SU-DHL-6 (cell line): ENCODE measurements around the gene MYO1H.
A peak's percentile ranks its signal among the peaks of the same experiment; 100 is the strongest.

ENCODE experiments used
- H2AFZ ChIP-seq: fragments of 200-600 bp; sonication (generic); 2 replicates; pipeline ENCODE4 v1.6.1; 2014; ENCODE audit warnings: low read depth, mild to moderate bottlenecking, moderate library complexity, mixed read lengths, antibody characterized with exemption, low read length; ENCODE audit not compliant: severe bottlenecking
- H3F3A ChIP-seq: fragments of 200-600 bp; shearing (Covaris generic); 2 replicates; pipeline ENCODE4 v1.6.0; 2016; ENCODE audit warnings: antibody characterized with exemption, mild to moderate bottlenecking; ENCODE audit not compliant: insufficient read depth
- H3K27ac ChIP-seq: fragments of 200-600 bp; sonication (generic); 2 replicates; pipeline ENCODE4 v1.5.1; 2016; ENCODE audit warnings: low read depth, mild to moderate bottlenecking, low read length, moderate library complexity, mixed read lengths
- H3K27me3 ChIP-seq: fragments of 200-600 bp; sonication (generic), shearing (Covaris generic); 2 replicates; pipeline ENCODE4 v1.6.0; 2014; ENCODE audit warnings: mild to moderate bottlenecking, low read length
- H3K36me3 ChIP-seq: fragments of 200-600 bp; sonication (generic); 2 replicates; pipeline ENCODE4 v1.6.1; 2014; ENCODE audit warnings: mild to moderate bottlenecking, low read length, mixed read lengths
- H3K4me2 ChIP-seq: fragments of 300-600, 200-600 bp; shearing (Covaris generic), sonication (generic); 2 replicates; pipeline ENCODE4 v1.6.0; 2014; ENCODE audit warnings: low read length, low read depth, mild to moderate bottlenecking; ENCODE audit not compliant: poor library complexity, severe bottlenecking
- H3K4me3 ChIP-seq: fragments of 200-600 bp; sonication (generic); 2 replicates; pipeline ENCODE4 v1.5.1; 2014; ENCODE audit warnings: antibody characterized with exemption, low read length, mild to moderate bottlenecking, mixed read lengths; ENCODE audit not compliant: insufficient read depth, poor library complexity, severe bottlenecking
- H3K79me2 ChIP-seq: fragments of 200-600 bp; sonication (generic); 2 replicates; pipeline ENCODE4 v1.6.1; 2014; ENCODE audit warnings: mild to moderate bottlenecking, low read length, moderate library complexity; ENCODE audit not compliant: insufficient read depth
- H3K9ac ChIP-seq: fragments of 200-600 bp; sonication (generic); 2 replicates; pipeline ENCODE4 v1.7.0; 2014; ENCODE audit warnings: mild to moderate bottlenecking, low read length
- H3K9me2 ChIP-seq: fragments of 200-600 bp; sonication (generic); replicated peaks from 2 replicates; pipeline ENCODE4 v1.6.1; 2014; ENCODE audit warnings: low read length; ENCODE audit not compliant: insufficient read depth
- H3K9me3 ChIP-seq: fragments of 200-600 bp; sonication (generic); 2 replicates; pipeline ENCODE4 v1.6.1; 2014; ENCODE audit warnings: low read length, mixed read lengths; ENCODE audit not compliant: insufficient read depth
- H4K20me1 ChIP-seq: fragments of 200-600 bp; sonication (generic); 2 replicates; pipeline ENCODE4 v1.6.1; 2014; ENCODE audit warnings: low read depth, mild to moderate bottlenecking, antibody characterized with exemption, low read length, moderate library complexity, mixed read lengths
- EZH2phosphoT487 ChIP-seq: fragments of 200-600 bp; sonication (generic), shearing (Covaris generic); conservative IDR thresholded peaks from 2 replicates; pipeline ENCODE4 v1.6.1; 2018; ENCODE audit warnings: mild to moderate bottlenecking, antibody characterized with exemption, low read length, moderate library complexity, mixed read lengths
- TF ChIP-seq, protein P1 (sequence below): fragments of 200-600 bp; sonication (generic); IDR thresholded peaks from one replicate; pipeline ENCODE4 v1.5.1; 2017; ENCODE audit warnings: antibody characterized with exemption, mild to moderate bottlenecking, low read length, moderate library complexity; ENCODE audit not compliant: insufficient read depth, poor library complexity, severe bottlenecking

The MYO1H gene

DNA sequence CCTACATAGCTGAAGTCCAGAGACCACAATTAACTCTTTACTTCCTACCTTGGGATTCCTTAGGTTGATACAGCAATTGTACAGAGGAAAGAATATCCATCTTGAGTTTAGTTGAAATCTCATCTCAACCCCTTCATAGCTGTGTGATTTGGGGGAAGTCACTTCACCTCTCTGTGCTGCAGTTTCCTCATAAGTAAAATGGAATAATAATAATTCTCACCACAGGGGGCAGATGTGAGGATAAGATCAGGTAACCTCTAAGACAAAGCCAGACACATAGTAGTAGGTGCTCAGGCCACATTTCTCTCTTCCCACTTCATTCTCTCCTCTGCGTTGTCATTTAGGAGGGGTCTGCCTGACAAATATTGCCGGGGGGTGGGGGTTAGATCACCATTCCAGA is 45.3 kb upstream of the MYO1H start:
- H3F3A ChIP-seq, result no peaks in the 10 kb centered on the region
- H3K4me3 ChIP-seq, result no peak overlapping the region
- H3K9me2 ChIP-seq, result no peaks in the 10 kb centered on the region
- TF ChIP-seq, protein P1, sequence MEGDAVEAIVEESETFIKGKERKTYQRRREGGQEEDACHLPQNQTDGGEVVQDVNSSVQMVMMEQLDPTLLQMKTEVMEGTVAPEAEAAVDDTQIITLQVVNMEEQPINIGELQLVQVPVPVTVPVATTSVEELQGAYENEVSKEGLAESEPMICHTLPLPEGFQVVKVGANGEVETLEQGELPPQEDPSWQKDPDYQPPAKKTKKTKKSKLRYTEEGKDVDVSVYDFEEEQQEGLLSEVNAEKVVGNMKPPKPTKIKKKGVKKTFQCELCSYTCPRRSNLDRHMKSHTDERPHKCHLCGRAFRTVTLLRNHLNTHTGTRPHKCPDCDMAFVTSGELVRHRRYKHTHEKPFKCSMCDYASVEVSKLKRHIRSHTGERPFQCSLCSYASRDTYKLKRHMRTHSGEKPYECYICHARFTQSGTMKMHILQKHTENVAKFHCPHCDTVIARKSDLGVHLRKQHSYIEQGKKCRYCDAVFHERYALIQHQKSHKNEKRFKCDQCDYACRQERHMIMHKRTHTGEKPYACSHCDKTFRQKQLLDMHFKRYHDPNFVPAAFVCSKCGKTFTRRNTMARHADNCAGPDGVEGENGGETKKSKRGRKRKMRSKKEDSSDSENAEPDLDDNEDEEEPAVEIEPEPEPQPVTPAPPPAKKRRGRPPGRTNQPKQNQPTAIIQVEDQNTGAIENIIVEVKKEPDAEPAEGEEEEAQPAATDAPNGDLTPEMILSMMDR, result peak; percentile 32
- no peak for TF ChIP-seq EZH2phosphoT487
- no peak overlapping the region for H3K9ac ChIP-seq
- no peaks in the 10 kb centered on the region for H3K9me3 ChIP-seq
- no peaks in the 10 kb centered on the region for H4K20me1 ChIP-seq
- H3K36me3 ChIP-seq, result no peaks in the 10 kb centered on the region
- no peak overlapping the region for H3K4me2 ChIP-seq
- H3K27ac ChIP-seq, result no peak overlapping the region
- no peak overlapping the region for H2AFZ ChIP-seq
- no peaks in the 10 kb centered on the region for H3K79me2 ChIP-seq
- no peaks in the 10 kb centered on the region for H3K27me3 ChIP-seq

DNA sequence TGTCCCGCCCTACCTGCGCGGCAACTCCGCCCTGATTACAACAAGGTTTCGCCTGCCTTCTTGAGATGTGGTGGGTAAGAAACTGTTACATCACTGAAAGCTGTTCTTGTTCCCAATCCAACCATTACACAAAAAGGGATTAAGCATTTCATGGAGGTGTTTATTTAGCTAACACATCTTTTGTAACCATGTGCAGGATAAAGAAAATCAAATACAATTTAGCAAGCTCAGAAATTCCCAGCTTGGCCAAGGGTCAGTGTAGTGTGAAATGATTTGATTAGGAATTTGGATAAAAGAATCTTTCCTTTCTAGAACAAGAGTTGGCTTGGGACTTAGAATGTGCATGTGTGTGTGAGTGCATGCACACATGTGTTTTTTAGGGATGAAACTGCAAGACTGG is 44.9 kb upstream of the MYO1H start:
- Histone ChIP-seq H3K27ac (no peak overlapping the region), H2AFZ (no peak overlapping the region)

DNA sequence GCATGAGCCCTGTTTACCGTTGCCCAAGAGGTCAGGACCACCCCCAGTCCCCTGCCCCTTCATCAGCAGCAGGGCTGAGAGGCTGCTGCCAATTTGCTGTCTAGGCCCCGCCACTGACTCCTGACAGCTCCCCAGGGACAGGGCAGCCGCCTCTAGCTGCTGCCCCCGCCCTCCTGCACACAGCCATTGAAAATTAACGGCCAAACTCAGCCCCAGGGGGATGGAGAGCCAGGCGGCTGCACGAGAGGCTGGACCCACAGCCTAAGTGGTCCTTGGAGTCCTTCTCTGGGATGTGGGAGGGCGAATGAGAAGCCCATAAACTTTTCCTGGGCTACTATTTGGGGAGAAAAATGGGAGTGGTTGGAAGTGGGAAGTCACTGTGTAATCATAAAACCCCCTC is 43.2 kb upstream of the MYO1H start:
- no peaks in the 10 kb centered on the region for H3F3A ChIP-seq
- no peak overlapping the region for H3K4me2 ChIP-seq
- H3K9me2 ChIP-seq, result no peaks in the 10 kb centered on the region
- TF ChIP-seq EZH2phosphoT487, result no peak
- H3K9ac ChIP-seq, result no peak overlapping the region
- H3K79me2 ChIP-seq, result no peaks in the 10 kb centered on the region
- H3K27ac ChIP-seq, result no peak overlapping the region
- no peak overlapping the region for H3K4me3 ChIP-seq
- no peaks in the 10 kb centered on the region for H3K27me3 ChIP-seq
- no peaks in the 10 kb centered on the region for H3K36me3 ChIP-seq
- no peaks in the 10 kb centered on the region for H3K9me3 ChIP-seq
- H2AFZ ChIP-seq, result no peak overlapping the region
- H4K20me1 ChIP-seq, result no peaks in the 10 kb centered on the region

More for the DNA sequence above, 44.9 kb upstream of the MYO1H start:
- Histone ChIP-seq H3K36me3 (no peaks in the 10 kb centered on the region), H3K27me3 (no peaks in the 10 kb centered on the region), H3K9me2 (no peaks in the 10 kb centered on the region), H3K79me2 (no peaks in the 10 kb centered on the region), H3K4me3 (no peak overlapping the region), H3F3A (no peaks in the 10 kb centered on the region), H4K20me1 (no peaks in the 10 kb centered on the region), H3K9me3 (no peaks in the 10 kb centered on the region), H3K9ac (no peak overlapping the region), H3K4me2 (no peak overlapping the region)
- no peak for TF ChIP-seq EZH2phosphoT487
- TF ChIP-seq, protein P1, result peak; percentile 4

DNA sequence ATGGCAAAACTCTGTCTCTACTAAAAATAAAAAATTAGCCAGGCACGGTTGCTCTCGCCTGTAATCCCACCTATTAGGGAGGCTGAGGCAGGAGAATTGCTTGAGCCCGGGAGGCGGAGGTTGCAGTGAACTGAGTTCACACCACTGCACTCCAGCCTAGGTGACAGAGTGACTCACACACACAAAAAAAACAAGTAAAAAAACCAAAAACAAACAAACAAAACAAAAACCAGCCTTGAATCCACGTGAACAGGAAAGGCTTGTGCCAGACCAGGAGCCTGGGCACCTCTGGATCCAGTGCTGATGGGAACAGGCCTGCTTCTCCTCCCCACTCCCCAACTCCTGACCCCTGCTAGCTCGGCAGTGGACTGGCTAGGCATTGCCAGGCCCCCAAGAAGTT is 42.2 kb upstream of the MYO1H start:
- no peak overlapping the region for H3K9ac ChIP-seq
- H3K9me3 ChIP-seq, result no peaks in the 10 kb centered on the region
- H3K27ac ChIP-seq, result no peak overlapping the region
- H4K20me1 ChIP-seq, result no peaks in the 10 kb centered on the region
- no peak overlapping the region for H3K4me3 ChIP-seq
- no peaks in the 10 kb centered on the region for H3K27me3 ChIP-seq
- H3K36me3 ChIP-seq, result no peaks in the 10 kb centered on the region
- no peaks in the 10 kb centered on the region for H3K9me2 ChIP-seq
- H3K79me2 ChIP-seq, result no peaks in the 10 kb centered on the region
- peaks cover 2% of the 10 kb centered on the region; the same call in 1 of the 2 replicates for H3F3A ChIP-seq
- TF ChIP-seq, protein P1, result no peak
- no peak for TF ChIP-seq EZH2phosphoT487
- no peak overlapping the region for H2AFZ ChIP-seq
- H3K4me2 ChIP-seq, result no peak overlapping the region
